ENCODE measurements around the gene BDKRB2.

Gene BDKRB2

DNA sequence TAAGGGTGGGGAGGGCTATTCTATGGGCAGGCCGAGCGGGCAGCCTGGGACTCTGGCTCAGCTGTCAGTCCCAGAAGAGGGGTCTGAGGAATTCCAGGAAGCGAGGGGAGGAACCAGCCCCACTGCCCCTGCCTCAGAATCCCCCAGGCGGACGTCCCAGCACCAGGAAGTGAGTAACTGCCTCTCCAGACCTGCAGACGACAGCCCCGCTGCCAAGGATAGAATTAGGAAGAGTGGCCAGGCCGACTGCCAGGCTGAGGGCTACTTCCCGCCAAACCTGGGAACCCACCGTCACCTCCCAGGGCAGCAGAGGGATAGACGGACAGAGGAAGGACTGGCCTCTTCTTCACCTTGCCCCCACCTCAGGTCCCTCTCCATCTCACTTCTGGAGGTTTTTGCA lies 6.7 kb upstream of the BDKRB2 start:
- no peak for DNase-seq (ENCODE audit: low read depth in 1 of 2, low spot score in 1 of 2)

DNA sequence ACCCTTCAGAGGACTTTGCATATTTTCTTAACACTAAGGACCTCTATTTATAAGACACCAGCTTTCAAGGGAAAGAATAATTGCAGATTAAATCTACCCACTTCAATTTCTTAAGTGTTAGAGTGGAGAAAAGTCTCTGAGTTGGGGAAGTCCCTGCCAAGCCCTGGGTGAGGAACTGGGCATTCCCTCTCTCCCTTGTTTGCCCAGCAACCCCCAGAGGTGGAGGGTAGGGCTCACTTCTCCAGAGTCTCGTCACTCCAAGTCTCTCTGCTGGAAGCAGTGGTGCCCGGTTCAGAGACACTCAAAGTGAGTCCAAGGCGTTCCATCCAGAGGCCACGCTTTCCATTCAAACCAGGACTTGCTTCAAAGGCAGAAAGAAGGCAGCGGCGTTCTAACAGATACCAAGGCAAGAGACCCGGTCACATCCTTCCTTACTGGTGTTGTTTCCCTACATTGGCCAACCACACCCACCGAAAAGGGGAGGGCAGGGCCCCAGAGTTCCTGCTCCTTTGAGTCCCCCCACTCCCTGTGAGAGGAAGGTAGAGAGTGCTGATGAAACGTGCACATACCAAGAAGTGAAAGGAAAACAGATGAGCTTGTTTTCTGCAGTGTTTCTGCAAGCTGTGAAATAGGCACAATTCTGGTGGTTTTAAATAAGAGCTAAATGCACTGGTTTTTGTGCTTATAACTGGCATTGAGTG lies 6.1 kb upstream of the BDKRB2 start:
- no peak for DNase-seq (ENCODE audit: low read depth in 1 of 2, low spot score in 1 of 2)

DNA sequence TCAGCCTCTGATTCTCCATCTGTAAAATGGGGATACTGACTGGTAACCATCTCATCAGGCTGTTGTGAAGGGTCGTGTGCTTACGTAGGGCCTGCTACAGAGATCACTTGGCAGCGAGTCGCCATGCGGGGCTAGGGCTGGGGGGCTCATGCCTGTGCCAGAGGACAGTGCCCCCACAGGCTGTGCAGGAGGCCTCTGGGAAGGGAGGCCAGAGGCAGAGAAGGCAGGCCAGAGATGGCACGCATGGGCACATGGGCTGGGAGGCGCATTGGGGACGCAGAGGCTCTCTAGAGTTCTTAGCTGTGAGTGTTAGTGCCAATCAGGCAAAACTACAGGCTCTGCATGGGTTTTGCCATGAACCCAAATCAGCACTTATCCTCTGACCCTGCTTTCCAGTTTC lies 3.5 kb upstream of the BDKRB2 start:
- no peak for DNase-seq (ENCODE audit: low read depth in 1 of 2, low spot score in 1 of 2)

- DNase-seq (ENCODE audit: low read depth in 1 of 2, low spot score in 1 of 2), result no peak
These were observed 2.7 kb upstream of the BDKRB2 start for GRCh38 chr14:96201965-96202364.

- no peak for DNase-seq (ENCODE audit: low read depth in 1 of 2, low spot score in 1 of 2)
These were observed 2.1 kb upstream of the BDKRB2 start for GRCh38 chr14:96202441-96203094.

GRCh38 chr14:96203116-96203515 lies 1.5 kb upstream of the BDKRB2 start:
- no peak for DNase-seq (ENCODE audit: low read depth in 1 of 2, low spot score in 1 of 2)

DNA sequence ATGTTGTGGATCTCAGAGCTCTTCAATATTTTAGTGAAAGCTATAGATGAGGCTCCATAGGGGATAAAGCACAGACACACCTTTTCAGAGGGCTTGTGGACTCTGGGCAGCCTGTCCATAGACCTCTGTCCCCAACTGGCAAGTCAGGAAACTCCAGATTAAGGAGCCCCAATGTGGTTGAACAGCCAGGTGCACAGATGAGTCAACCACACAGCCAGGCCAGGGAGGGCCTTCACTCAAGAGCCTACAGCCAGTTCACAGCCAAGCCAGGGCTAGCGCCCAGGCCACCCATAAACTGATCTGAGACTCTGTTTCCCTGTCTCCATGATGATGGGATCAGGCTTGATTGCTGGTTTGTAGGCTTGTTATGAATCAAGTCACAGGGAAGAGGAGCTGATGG lies 1.0 kb upstream of the BDKRB2 start:
- no peak for DNase-seq (ENCODE audit: low read depth in 1 of 2, low spot score in 1 of 2)

DNA sequence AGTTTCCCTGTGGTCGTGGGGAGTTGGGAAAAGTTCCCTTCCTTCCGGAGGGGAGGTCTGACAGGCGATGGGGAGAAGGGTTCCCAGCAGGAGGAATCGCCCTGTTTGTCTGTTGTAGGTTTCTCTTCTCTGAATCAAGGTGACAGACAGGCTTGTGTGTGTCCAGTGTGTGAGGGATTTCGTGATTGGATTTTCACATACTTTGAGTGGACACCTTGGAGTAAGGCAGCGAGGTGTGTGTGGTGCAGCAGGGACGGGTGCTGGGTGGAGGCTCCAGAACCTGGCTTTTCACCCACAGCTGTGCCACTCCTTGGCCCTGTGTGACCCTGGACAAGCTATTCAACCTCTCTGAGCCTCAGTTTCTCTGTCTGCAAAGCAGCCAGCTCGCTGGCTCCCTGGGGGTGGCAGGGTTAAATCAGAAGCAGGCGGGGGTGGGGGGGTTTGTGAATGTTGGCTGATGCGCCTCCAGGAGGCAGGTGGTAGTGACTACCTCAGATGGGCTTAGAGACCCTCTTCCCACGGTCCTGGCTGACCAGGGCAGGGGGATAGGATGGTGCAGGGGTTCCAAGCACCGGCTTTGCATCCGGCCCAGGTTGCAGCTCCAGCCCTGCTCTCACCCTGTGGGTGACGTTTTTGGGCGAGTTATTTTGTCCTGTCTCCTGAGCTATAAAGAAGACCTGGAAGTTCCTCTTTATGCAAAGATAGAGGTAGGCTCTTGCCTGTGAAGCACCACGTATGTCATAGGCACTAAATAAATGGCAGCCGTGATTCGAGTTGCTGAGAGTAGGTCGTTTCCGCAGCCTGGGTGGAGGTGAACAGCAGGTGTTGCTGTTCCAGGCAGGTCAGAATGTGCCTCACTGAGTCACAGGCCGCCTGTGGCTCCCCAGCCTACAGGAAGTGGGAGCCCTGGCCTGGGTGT lies 679 bp downstream of the BDKRB2 start:
- no peak for DNase-seq (ENCODE audit: low read depth in 1 of 2, low spot score in 1 of 2)

- no peak for DNase-seq (ENCODE audit: low read depth in 1 of 2, low spot score in 1 of 2)
These were observed 1.3 kb downstream of the BDKRB2 start for GRCh38 chr14:96205978-96206360.

DNA sequence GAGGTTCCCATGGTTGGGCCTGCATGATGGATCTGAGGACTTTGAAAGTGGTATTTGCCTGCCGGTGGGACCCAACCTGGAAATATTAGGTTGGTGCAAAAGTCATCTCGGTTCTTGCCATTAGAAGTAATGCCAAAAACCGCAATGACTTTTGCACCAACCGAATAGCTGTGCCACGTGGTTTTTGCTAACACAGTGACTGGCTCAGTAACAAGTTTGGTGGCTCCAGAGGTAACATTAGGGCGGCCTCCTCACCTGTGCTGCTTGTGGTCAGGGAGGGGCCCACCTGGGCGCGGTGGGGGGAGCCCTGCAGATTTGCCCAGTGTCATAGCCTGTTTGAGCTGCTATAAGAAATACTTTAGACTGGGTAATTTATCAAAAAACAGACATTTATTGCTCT lies 1.8 kb downstream of the BDKRB2 start:
- no peak for DNase-seq (ENCODE audit: low read depth in 1 of 2, low spot score in 1 of 2)

GRCh38 chr14:96207686-96208085 lies 3.0 kb downstream of the BDKRB2 start:
- DNase-seq (ENCODE audit: low read depth in 1 of 2, low spot score in 1 of 2), result no peak

DNA sequence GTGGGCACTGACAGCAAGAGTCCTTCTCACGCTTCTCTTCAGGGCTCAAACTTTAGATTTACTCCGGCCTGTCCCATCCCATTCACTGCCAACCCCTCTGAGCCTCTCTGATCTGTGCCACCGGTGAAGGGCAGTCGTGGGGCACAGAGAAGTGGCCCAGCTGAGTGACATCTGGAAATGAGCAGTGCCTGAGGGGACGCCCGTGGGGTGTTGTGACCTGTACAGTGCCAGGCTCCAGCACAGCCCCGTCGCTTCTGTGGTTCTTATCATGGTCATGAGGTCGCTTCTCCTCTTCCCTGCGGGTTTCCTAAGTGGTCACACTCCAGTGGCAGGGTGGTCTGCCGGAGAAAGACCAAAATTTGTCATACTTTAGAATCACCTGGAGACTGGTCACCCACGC lies 4.1 kb downstream of the BDKRB2 start:
- DNase-seq (ENCODE audit: low read depth in 1 of 2, low spot score in 1 of 2), result no peak

DNA sequence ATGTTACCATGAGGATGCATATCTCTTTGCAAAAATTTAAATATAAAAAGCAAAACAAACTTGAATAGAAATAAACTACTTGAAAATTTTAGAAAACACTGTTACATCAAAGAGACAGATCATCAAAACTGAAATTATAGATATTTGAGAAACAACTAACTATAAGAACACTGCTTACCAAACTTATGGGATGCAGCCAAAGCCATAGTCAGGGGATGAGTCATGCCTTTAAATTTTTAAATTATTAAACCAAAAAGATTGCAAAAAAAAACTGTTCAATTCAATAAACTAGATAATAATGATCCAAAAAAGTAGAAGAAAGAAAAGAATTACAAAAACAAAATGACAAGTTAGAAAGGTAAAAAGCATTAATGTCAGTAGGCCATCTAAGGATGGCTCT lies 7.5 kb downstream of the BDKRB2 start:
- no peak for DNase-seq (ENCODE audit: low read depth in 1 of 2, low spot score in 1 of 2)

DNA sequence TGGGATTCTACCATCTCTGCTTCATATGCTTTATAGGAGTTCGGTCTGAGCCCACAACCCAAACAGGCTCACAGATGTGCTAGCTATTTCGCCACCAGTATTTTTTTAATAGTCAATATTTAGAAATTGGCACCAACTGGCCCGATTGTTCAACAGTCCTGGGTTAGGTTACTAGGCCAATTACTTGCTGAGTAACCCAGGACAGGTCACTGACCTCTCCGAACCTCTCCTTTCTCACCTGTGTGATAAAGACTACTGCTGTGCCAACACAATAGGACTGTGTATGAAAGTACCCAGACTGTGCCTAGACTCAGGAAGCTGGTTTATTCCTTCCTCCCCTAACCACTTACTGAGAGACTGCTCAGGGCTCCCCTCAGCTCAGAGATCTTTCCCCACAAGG lies 8.3 kb downstream of the BDKRB2 start:
- DNase-seq (ENCODE audit: low read depth in 1 of 2, low spot score in 1 of 2), result no peak

GRCh38 chr14:96213871-96214465 lies 9.3 kb downstream of the BDKRB2 start:
- no peak for DNase-seq (ENCODE audit: low read depth in 1 of 2, low spot score in 1 of 2)

DNA sequence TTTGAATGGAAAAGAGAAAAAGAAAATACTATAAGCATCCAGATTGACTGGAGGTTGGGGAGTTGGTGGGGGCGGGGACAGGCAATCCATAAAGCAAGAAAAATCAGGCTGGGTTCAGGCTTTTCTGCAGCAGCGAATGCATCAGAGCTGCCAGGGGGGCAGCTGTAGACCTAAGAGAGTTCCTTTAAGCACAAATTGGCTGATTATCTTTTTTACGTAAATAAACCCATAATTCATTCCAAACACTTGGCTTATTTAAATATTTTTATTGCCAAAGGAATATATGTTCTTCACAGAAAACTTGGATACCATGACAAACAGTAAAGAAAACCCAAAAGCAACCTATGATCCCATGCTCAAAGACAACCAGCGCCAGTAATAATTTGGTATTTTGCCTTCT lies 10.2 kb downstream of the BDKRB2 start:
- DNase-seq (ENCODE audit: low read depth in 1 of 2, low spot score in 1 of 2), result no peak

- DNase-seq (ENCODE audit: low read depth in 1 of 2, low spot score in 1 of 2), result no peak
These were observed 11.0 kb downstream of the BDKRB2 start for GRCh38 chr14:96215452-96216244.

- no peak for DNase-seq (ENCODE audit: low read depth in 1 of 2, low spot score in 1 of 2)
These were observed 12.0 kb downstream of the BDKRB2 start for GRCh38 chr14:96216627-96217026.

- DNase-seq (ENCODE audit: low read depth in 1 of 2, low spot score in 1 of 2), result no peak
These were observed 12.8 kb downstream of the BDKRB2 start for GRCh38 chr14:96217376-96217913.

- no peak for DNase-seq (ENCODE audit: low read depth in 1 of 2, low spot score in 1 of 2)
These were observed 16.5 kb downstream of the BDKRB2 start for GRCh38 chr14:96221109-96221650.

Data from stimulated activated CD4-positive, alpha-beta T cell treated with anti-CD3 and anti-CD28 coated beads, Interleukin-15, amount 100 ng/mL, for 1 hour (primary cell).